AG09309 (cell line): Measurements from ENCODE around the gene UVSSA.

ENCODE experiments used
- DNase-seq: peaks from one replicate; pipeline ENCODE4 v3.0.0-alpha.2; 2010; ENCODE audit warnings: low read depth
- H3K4me3 ChIP-seq: 2 replicates; pipeline ENCODE4 v1.5.1; 2011; ENCODE audit warnings: mild to moderate bottlenecking, low read depth, low read length, moderate library complexity; ENCODE audit not compliant: control insufficient read depth
- TF ChIP-seq, protein P1 (sequence below): IDR thresholded peaks from 2 replicates; pipeline ENCODE4 v1.5.1; 2011; ENCODE audit warnings: mild to moderate bottlenecking, low read depth, low read length, inconsistent platforms; ENCODE audit not compliant: insufficient read depth, control insufficient read depth; ENCODE audit errors: missing control alignments

The UVSSA gene

DNA sequence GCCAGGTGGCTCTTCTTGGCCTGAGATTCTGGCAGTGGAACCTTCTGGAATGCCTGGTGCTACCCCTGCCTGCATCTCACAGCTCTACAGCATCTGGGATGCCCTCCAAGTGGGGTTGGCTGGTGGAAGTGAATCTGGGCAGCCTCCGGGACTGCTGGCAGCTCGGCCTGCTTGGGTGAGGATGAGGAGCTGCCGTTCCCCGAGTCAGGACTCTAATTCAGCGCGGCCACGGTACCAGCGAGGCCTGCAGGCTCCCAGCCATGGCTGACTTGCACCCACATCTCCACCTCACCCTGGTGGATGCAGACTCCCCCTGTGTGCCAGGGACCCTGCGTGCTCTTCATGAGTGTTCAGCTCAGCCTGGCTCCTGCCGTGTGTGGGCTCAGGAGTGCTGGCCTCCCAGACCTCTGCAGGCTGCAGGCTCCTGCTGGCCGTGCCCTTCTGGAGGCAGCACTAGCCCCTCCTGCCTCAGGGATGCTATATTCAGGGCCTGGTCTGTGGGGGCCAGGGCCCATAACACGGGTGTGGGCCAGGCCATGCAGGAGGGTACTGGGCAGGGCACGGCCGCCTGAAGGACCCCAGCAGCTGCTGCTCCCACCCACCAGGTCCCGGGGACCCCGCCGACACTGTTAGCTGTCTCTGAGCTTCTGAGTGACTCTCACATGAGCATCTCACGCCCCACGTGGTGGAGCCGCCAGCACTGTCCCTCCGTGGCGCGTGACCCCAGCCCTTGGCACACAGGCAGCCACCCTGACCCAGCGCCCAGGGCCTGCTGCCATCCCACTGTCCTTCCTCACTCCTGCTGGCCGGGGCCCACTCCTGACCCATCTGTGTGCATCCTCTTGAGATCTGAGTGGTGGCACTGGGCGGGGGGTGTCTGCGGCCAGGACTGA is 10.6 kb downstream of the UVSSA start:
- no peak overlapping the region for H3K4me3 ChIP-seq
- no peak for DNase-seq
- TF ChIP-seq, protein P1, sequence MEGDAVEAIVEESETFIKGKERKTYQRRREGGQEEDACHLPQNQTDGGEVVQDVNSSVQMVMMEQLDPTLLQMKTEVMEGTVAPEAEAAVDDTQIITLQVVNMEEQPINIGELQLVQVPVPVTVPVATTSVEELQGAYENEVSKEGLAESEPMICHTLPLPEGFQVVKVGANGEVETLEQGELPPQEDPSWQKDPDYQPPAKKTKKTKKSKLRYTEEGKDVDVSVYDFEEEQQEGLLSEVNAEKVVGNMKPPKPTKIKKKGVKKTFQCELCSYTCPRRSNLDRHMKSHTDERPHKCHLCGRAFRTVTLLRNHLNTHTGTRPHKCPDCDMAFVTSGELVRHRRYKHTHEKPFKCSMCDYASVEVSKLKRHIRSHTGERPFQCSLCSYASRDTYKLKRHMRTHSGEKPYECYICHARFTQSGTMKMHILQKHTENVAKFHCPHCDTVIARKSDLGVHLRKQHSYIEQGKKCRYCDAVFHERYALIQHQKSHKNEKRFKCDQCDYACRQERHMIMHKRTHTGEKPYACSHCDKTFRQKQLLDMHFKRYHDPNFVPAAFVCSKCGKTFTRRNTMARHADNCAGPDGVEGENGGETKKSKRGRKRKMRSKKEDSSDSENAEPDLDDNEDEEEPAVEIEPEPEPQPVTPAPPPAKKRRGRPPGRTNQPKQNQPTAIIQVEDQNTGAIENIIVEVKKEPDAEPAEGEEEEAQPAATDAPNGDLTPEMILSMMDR, result no peak

GRCh38 chr4:1358421-1359143 is 11.6 kb downstream of the UVSSA start:
- no peak for DNase-seq
- H3K4me3 ChIP-seq, result no peak overlapping the region
- TF ChIP-seq, protein P1, result no peak

GRCh38 chr4:1359144-1359501 is 12.1 kb downstream of the UVSSA start:
- no peak for DNase-seq
- TF ChIP-seq, protein P1, result no peak

GRCh38 chr4:1359976-1360375 is 13.0 kb downstream of the UVSSA start:
- TF ChIP-seq, protein P1, result no peak
- no peak for DNase-seq
- H3K4me3 ChIP-seq, result no peak overlapping the region

More at GRCh38 chr4:1359144-1359501, 12.1 kb downstream of the UVSSA start:
- H3K4me3 ChIP-seq, result no peak overlapping the region

DNA sequence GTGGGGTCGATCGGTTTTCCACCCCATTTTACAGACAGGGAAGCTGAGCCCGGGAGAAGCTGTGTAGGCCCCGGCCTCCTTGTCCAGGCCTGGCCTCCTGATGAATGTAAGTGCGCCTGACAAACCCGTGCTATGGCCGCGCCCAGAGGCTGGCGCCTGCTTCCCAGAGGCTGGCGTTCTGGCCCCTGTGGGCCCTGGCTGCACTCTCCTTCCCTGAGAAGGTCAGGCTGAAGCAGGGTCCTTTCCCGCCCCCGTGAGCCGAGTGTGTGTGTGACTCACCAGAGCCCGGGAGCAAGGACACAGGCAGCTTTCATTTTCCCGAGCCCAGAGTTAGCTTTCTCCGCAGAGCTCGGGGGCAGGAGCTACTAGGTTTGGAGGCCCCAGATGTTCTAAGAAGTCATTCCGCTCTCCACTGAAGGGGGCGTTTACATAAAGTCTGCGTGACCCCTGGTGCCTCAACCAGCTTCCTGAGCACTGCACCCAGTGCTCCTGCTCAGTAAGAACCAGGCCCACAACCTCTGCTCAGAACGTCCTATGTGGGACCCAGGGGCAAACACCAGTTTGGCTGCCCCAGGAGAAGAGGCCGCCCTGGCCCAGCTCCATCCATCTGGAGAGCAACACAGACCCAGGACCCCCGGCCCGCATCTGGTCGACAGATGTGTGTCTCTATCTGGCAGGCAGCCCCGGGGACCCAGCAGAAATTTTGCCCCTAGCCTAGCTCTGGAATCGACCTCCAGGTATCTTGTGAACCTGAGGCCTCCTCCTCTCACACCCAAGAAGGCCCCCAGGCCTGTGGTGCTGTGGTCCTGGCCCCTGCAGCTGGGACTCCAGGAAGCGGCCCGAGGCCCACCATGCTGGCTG is 13.6 kb downstream of the UVSSA start:
- H3K4me3 ChIP-seq, result no peak overlapping the region
- TF ChIP-seq, protein P1, result no peak
- no peak for DNase-seq

DNA sequence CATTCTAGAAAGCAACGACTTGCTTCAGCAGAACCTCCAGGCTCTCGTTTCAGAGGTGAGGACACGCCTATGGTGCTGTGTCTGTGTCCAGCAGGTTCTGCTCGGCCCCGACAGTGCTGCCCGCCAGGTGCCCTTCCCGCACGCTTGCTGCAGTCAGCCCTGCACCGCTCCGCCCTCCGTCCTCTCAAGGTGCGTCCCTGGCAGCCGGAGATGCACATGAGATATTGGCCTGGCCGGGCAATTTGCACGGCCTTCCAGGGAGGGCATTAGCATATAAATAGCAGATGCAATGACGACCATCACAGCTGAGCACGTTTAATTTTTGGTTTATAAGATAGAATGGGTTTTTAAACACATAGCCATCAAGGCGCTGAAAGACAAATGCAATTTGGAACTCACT is 14.4 kb downstream of the UVSSA start:
- H3K4me3 ChIP-seq, result no peak overlapping the region
- TF ChIP-seq, protein P1, result no peak

More for the DNA sequence above, 14.4 kb downstream of the UVSSA start:
- DNase-seq, result no peak
